Right ventricle myocardium superior (tissue), 1 donor: ENCODE results near the gene ARHGDIG. TPM values are rescaled to one million over a fixed set of nuclear protein-coding genes. Genes with fewer than 3 reads are reported as not detected.
"Not testable (repeated sequence)": the region's sequence is repeated elsewhere in the genome, so short reads cannot be mapped to it uniquely, and the experiment has no call there.

Experiments
- ATAC-seq: fragments of 200-7000 bp; cut with Tn5 transposase; one replicate; pipeline ENCODE4 v1.9.1; 2020; ENCODE audit warnings: mild to moderate bottlenecking; ENCODE audit not compliant: poor library complexity
- DNase-seq: peaks from one replicate; pipeline ENCODE4 v3.0.0-alpha.2; 2020
- intact Hi-C: fragments of 100-400 bp; cut with DNase I; formaldehyde crosslinking; loops from one replicate; pipeline ENCODE4 v1.11.2; 2022
- total RNA-seq: library from RNA; stranded (reverse); fragmentation: NEBNext Ultra II Directional; extraction: Animal tissue kit (Norgen Biotek cat#: 25700); gene quantifications from one replicate; pipeline ENCODE4 v1.2.1, GENCODE V29; 2021
- donor health status: DM: no; HTN: yes; CAD: no; lungs with severe emphysema.

ARHGDIG gene
- total RNA-seq, 1 donor from 2014 or later, result 9.3 TPM

- DNase-seq (no peak), ATAC-seq (no peak)
- intact Hi-C loops, result no loop called here
Observed at GRCh38 chr16:314795-315299, 34.5 kb downstream of the ARHGDIG start.

DNA sequence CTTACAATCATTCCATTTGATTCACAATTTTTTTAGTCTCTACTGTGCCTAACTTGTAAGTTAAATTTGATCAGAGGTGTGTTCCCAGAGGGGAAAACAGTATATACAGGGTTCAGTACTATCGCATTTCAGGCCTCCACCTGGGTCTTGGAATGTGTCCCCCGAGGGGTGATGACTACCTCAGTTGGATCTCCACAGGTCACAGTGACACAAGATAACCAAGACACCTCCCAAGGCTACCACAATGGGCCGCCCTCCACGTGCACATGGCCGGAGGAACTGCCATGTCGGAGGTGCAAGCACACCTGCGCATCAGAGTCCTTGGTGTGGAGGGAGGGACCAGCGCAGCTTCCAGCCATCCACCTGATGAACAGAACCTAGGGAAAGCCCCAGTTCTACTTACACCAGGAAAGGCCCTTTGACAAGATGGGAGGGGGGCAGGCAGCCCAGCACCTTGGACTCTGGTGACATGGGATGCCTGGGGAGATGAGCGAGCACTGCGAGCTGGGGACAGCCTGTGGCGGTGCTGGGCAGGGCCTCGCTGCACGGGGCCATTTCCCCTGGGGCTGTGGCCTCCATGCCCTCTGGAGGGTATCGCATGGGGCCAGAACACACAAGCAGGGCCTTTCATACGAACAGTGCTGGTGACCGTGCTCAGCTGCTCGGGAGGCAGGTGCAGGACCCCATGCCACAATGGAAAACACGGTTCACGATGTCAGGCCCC lies 36.5 kb downstream of the ARHGDIG start:
- intact Hi-C loops, result no loop called here
- DNase-seq, result no peak
- ATAC-seq, result no peak

DNA sequence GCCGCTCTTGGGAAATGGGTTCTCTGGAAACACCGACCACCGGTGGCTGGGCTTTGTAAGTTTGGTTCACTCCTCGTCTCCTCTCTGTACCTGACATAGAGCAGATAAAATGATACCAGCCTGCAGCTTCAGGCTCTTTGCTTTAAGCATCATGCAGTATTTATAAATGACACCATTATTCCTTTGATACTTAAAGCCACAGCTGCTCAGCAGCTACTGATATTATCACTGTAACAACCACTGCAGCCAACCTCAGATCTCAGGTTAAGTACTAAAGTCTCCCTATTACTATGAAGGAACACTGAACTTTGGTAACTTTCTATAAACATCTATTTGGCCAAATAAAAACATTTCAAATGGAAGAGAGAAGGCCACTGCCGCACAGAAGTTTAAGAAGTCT lies 37.2 kb downstream of the ARHGDIG start:
- intact Hi-C loops, result no loop called here
- ATAC-seq (no peak), DNase-seq (no peak)

DNA sequence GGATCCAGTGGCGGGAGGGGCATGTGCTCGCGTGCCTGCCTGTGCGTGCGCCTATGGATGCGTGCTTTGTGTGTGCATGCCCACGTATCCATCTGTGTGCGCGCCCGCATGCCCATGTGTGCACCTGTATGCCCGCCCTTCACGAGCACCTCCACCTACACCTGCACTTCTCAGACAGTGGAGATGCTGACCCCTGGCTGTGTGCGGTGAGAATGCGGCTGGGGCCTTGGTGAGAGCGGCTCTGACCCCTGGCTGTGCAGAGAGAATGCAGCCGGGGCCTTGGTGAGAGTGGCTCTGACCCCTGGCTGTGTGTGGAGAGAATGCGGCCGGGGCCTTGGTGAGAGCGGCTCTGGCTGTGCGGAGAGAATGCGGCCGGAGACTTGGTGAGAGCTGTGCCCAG lies 38.2 kb downstream of the ARHGDIG start:
- no peak for DNase-seq
- intact Hi-C loops, result no loop called here
- ATAC-seq, result no peak

- ATAC-seq, result no peak
- no peak for DNase-seq
- intact Hi-C loops, result no loop called here
Observed at GRCh38 chr16:320206-320605, 39.8 kb downstream of the ARHGDIG start.

GRCh38 chr16:321532-321931 lies 41.1 kb downstream of the ARHGDIG start:
- intact Hi-C loops, result no loop called here
- ATAC-seq (no peak), DNase-seq (no peak)

DNA sequence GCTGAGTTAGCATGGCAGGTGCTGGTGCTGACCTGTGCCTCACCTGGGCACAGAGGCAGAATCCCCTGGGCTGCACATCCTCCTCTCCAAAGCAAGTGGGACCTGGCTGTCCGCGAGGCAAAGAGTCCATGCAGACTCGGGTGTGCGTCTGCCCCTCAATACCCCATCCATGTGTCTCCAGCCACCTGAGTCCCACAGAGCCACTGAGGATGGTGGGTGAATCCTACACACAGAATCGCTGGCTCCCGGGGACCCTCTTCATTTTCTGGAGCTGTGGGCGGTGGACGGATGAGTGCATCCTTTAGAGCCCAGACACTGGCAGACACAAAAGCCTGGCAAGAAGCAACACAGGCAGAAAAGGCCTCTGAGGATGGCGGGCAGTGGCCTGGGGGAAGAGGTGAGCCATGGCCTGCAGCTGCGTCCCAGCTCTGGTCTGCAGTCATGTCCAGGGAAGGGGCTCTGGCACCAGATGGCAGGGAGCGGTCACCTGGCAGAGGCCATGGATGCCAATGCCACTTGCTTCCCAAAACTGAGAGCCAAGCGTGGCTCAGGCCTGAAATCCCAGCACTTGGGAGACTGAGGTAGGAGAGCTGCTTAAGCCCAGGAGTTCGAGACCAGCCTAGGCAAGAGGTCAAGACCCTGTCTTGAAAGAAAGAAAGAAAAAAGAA lies 42.2 kb downstream of the ARHGDIG start:
- intact Hi-C loops, result no loop called here
- DNase-seq, result no peak
- ATAC-seq, result no peak

GRCh38 chr16:324201-324450 lies 43.7 kb downstream of the ARHGDIG start:
- no peak for DNase-seq
- intact Hi-C loops, result no loop called here
- ATAC-seq, result no peak

GRCh38 chr16:324451-325334 lies 44.3 kb downstream of the ARHGDIG start:
- ATAC-seq, result peak; percentile 10
- intact Hi-C loops, result no loop called here
- peak; percentile 53 for DNase-seq

DNA sequence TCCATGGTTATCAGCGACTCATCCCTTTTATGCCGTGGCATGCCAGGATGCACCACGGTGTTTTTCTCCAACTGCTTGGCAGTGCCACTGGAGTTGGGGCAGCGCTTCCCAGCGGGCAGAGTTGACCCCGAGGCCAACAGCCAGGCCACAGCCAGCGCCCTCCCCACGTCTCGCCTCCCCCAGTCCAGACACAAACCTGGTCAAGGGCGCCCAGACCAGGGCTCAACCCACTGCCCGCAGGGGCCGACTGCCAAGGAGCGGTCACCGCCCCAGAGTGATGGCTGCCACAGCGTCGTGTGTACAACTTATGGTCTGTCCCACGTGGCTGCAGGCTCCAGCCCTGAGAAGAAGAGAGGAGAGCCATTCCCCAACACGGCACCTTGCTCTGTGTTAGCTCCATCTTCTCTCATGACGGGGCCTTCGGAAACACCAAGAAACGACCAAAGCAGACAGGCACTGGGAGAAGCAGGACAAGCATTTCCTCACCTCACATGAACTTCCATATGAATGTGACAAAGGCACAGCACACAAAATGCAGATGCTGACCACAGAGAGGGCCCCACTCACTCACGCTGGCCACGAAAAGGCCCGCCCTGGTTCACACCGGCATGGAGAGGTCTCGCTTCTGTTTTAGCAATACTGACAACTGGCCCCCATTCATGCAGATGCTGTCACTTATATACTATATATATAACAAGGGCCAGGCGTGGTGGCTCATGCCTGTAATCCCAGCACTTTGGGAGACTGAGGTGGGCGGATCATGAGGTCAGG lies 45.2 kb downstream of the ARHGDIG start:
- intact Hi-C loops, result no loop called here
- ATAC-seq, result no peak
- DNase-seq, result no peak

DNA sequence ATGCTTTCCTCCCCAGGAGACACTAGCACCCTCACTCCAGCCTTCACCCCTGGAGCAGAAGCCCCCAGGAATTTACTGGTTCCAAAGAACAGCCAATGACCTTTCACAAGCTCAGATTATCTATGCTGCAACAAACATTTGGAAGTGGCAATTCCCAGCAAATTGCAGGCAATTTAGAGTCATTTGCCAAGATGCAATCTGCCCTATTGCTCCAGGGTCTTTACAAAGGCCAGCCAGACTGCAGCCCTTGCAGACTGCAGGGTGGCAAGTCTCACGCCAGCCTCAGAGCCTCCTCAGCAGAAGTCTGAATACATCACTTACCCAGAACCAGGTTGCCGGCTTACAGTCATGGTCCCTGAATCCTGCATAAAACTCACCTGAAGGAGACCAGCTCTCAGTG lies 50.4 kb downstream of the ARHGDIG start:
- DNase-seq (no peak), ATAC-seq (no peak)
- intact Hi-C loops, result no loop called here

GRCh38 chr16:331181-331814 lies 50.9 kb downstream of the ARHGDIG start:
- DNase-seq, intact Hi-C loops, ATAC-seq: not testable (repeated sequence)

Other genes starting within 250 kb of the ARHGDIG start
- 11.1 TPM for gene POLR3K, start 227.0 kb upstream of the ARHGDIG start, total RNA-seq
- 79.9 TPM for gene SNRNP25, start 226.8 kb upstream of the ARHGDIG start, total RNA-seq
- 16.6 TPM for gene RHBDF1, start 208.0 kb upstream of the ARHGDIG start, total RNA-seq
- 31.6 TPM for gene MPG, start 202.4 kb upstream of the ARHGDIG start, total RNA-seq
- 19.2 TPM for gene NPRL3, start 141.9 kb upstream of the ARHGDIG start, total RNA-seq
- not detected for gene HBZ, start 127.9 kb upstream of the ARHGDIG start, total RNA-seq
- gene HBM, start 114.6 kb upstream of the ARHGDIG start, total RNA-seq, result not detected
- 64.7 TPM for gene HBA2, start 107.7 kb upstream of the ARHGDIG start, total RNA-seq
- 110 TPM for gene HBA1, start 103.9 kb upstream of the ARHGDIG start, total RNA-seq
- gene HBQ1, start 100.1 kb upstream of the ARHGDIG start, total RNA-seq, result not detected
- 25.0 TPM for gene LUC7L, start 51.1 kb upstream of the ARHGDIG start, total RNA-seq
- 135 TPM for gene FAM234A, start 45.8 kb upstream of the ARHGDIG start, total RNA-seq
- 12.5 TPM for gene RGS11, start 4.6 kb upstream of the ARHGDIG start, total RNA-seq
- 1.8 TPM for gene PDIA2, start 2.6 kb downstream of the ARHGDIG start, total RNA-seq
- 14.0 TPM for gene AXIN1, start 72.1 kb downstream of the ARHGDIG start, total RNA-seq
- 79.6 TPM for gene MRPL28, start 89.9 kb downstream of the ARHGDIG start, total RNA-seq
- gene PGAP6, start 101.4 kb downstream of the ARHGDIG start, total RNA-seq, result 28.1 TPM
- 81.6 TPM for gene NME4, start 116.6 kb downstream of the ARHGDIG start, total RNA-seq
- gene DECR2, start 121.3 kb downstream of the ARHGDIG start, total RNA-seq, result 9.1 TPM
- 25.4 TPM for gene RAB11FIP3, start 145.1 kb downstream of the ARHGDIG start, total RNA-seq
- 17.7 TPM for gene CAPN15, start 247.1 kb downstream of the ARHGDIG start, total RNA-seq